OCI-M1 (cell line): ENCODE measurements around the gene THSD8.

Experiments used
- DNase-seq: peaks from one replicate; lab custom pipeline; 2025; lab: John Stamatoyannopoulos, UW

The THSD8 gene

GRCh38 chr19:12779162-12779993, 22.5 kb upstream of the THSD8 start:
- DNase-seq, result peak; percentile 68

- no peak for DNase-seq
Measured at GRCh38 chr19:12782174-12782423, 19.8 kb upstream of the THSD8 start.

- DNase-seq, result peak; percentile 67
Measured at GRCh38 chr19:12782424-12783290, 19.2 kb upstream of the THSD8 start.

DNA sequence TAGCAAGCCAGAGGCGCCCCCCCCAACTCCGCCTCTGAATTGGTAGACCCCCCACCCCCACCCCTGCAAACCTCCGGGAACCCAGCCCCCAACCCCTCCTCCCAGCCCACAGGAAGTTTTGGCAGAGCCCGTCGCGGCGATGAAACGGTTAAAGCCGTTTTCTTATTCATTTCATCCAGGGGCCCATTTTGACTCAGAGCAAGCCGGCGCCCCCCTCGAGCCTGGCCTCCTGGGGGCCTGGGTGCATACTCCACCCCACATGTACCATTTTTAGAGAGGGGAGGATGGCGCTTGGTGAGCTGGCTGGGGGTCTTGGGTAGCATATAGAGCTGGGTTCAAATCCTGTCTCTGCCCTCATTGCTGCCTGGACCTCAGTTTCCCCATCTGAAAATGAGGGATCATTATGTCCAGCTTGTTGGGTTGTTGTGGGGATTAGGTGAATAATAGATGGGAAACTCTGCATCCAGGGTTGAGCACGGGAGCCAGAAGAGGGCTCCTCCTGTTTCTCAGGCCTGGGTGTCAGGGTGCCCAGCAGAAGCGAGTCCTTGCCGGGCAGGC, 18.5 kb upstream of the THSD8 start:
- peak; percentile 12 for DNase-seq

GRCh38 chr19:12783849-12784393, 17.9 kb upstream of the THSD8 start:
- no peak for DNase-seq

- DNase-seq, result peak; percentile 78
Measured at GRCh38 chr19:12784394-12784870, 17.4 kb upstream of the THSD8 start.

- DNase-seq, result peak; percentile 50
Measured at GRCh38 chr19:12784871-12785430, 16.9 kb upstream of the THSD8 start.

- peak; percentile 50 for DNase-seq
Measured at GRCh38 chr19:12785431-12786031, 16.3 kb upstream of the THSD8 start.

- peak; percentile 52 for DNase-seq
Measured at GRCh38 chr19:12786141-12786870, 15.6 kb upstream of the THSD8 start.

DNA sequence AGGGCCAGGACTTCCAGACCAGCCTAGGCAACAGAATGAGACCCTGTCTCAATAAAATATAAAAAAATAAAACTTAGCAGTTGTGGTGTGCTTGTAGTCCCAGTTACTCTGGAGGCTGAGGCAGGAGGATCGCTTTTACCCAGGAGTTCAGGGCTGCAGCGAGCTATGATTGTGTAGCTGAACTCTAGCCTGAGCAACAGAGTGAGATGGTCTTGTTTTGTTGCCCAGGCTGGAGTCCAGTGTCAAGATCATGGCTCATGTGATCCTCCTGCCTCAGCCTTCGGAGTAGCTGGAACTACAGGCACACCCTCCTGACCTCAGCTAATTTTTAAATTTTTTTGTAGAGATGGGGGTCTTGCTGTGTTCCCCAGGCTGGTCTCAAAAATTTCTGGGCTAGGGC, 14.9 kb upstream of the THSD8 start:
- DNase-seq, result no peak

- DNase-seq, result no peak
Measured at GRCh38 chr19:12787458-12787857, 14.4 kb upstream of the THSD8 start.

GRCh38 chr19:12788042-12788681, 13.7 kb upstream of the THSD8 start:
- peak; percentile 46 for DNase-seq

GRCh38 chr19:12788682-12789097, 13.2 kb upstream of the THSD8 start:
- peak; percentile 80 for DNase-seq

DNA sequence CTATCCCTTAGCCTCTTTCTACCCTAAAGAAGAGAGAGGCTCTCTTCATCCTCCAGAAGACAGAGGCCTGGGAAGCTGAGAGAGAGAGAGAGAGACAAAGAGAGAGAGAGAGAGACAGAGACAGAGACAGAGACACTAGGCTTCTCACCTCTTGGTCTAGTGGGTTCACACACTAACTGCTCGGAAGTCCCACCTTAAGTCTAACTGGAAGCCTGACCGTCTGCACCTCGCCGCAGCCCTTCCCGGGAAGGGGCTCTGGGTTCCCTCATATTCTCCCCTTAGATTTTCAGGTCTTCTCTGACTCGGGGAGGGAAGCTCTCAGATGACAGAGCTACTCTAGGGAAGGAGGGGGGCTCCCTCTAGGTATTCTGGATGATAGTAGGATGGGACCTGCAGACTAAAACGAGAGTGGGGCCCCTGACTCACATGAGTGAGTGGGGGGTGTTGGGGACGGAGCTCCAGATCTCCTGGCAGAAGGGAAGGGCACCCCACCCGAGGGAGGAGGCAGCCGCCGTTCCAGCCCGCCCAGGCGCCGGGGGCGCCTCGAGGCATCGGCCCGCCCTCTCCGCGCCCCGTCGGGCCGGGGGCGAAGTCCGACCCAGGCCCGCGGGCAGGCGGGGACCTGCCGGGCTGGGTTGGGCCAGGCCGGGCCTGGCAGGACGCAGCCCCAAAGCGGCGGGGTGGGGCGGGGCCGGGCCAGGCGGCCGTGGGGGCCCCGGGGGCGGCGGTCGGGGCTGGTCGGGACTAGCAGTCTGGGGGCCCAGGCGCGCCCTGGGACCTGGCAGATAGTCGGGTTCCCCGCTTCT, 12.6 kb upstream of the THSD8 start:
- DNase-seq, result peak; percentile 69

DNA sequence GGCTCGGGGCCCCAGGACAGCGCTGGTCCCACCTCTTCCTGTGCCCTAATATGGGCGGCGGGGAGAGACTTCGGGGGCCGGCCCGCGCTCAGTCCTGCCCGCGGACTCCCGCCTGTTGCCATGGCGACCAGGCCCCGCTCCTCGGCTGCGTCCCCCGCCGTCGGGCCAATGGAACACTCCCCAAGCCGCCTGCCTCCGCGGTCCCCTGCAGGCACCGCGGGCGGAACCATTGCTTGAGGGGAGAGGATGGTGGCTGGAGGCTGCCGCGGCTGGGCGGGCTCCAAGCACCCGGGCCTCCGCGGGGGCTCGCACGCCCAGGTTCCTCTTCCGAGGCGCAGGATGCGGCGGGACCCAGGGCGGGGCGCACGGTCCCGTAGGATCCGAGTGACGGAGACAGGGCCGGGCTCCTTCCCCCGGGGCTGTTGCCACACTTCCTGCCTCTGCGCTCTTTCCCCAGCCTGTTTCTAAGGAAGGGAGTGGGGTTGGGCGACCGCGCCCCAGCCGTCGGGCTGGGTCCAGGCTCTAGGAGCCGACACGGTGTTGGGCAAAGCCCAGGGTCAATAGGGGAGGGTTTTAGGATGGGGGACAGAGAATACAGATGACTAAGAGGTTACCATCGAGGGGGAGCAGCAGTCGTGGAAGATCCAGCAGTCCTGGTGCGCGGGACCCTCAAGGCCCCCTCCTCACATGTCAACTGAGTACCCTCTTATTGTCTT, 11.8 kb upstream of the THSD8 start:
- peak; percentile 95 for DNase-seq

DNA sequence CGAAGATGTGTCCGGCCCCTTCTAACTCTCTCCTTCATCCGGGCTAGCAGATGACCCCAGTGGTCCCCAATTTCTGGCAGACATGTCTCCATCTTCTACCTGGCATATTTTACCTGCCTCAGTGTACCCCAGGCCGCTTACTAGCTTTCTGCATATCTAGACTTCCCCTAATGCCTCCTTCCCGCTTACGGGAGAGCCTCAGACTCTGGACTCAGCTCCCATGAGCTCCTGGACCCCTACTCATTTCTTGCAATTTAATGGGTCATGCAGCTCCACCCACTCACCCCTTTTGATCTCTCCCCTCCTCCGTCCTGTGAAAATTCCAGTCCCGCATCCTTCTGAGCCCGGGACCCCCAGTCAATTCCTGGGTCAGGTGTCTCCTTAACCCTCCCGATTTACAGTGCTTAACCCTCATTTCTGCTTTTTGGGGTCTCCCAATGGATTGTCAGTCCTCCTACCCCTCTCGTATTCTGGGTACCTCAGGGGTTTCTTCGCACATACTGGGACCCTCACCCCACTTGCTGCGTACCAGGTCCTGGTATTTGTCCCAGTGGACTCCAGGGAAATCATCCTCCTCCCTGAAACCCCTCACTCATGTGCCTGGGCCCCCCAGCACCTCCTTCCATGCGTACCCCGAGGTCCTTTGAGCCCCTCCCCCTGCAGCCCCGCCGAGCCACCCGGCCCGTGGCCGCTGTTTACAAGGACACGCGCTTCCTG, 11.1 kb upstream of the THSD8 start:
- DNase-seq, result peak; percentile 50

DNA sequence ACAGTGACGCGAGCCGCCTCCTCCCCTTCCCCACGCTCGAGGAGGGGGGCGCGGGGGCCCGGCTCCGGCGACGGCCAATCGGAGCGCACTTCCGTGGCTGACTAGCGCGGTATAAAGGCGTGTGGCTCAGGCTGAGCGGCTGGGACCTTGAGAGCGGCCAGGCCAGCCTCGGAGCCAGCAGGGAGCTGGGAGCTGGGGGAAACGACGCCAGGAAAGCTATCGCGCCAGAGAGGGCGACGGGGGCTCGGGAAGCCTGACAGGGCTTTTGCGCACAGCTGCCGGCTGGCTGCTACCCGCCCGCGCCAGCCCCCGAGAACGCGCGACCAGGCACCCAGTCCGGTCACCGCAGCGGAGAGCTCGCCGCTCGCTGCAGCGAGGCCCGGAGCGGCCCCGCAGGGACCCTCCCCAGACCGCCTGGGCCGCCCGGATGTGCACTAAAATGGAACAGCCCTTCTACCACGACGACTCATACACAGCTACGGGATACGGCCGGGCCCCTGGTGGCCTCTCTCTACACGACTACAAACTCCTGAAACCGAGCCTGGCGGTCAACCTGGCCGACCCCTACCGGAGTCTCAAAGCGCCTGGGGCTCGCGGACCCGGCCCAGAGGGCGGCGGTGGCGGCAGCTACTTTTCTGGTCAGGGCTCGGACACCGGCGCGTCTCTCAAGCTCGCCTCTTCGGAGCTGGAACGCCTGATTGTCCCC, 10.4 kb upstream of the THSD8 start, which contains the start of gene JUNB:
Gene JUNB, plus strand, starts transcription at position 142 of the 706 bp plus-strand sequence. Its CDS starts 286 bp downstream, at position 428.
- peak; percentile 94 for DNase-seq
